ENCODE results near the gene RAB11FIP5.

- TF ChIP-seq CTCF (IDR thresholded peaks at IDR 0.05 in 4 of 5, conservative IDR thresholded peaks at IDR 0.05 in 1 of 5), result no peak
- TF ChIP-seq POLR2A (IDR thresholded peaks at IDR 0.05), result no peak
Observed at GRCh38 chr2:73075477-73076373, 37.0 kb downstream of the RAB11FIP5 start.
